Muscle of leg (tissue), 11 donors: Measurements from ENCODE around the gene GALNT3. TPM values are rescaled to one million over a fixed set of nuclear protein-coding genes. Genes with fewer than 3 reads are reported as not detected.
A peak's percentile ranks its signal among the peaks of the same experiment; 100 is the strongest.

ENCODE experiments used
- DNase-seq: peaks from one replicate; pipeline ENCODE4 v3.0.0; 2013
- H3K27ac ChIP-seq: one replicate; pipeline ENCODE4 v1.5.1; 2013; ENCODE audit warnings: mild to moderate bottlenecking, low read length, control low read depth
- H3K27me3 ChIP-seq: one replicate; pipeline ENCODE4 v1.6.1; 2013; ENCODE audit warnings: low read length; ENCODE audit not compliant: control insufficient read depth, insufficient read depth
- H3K36me3 ChIP-seq: one replicate; pipeline ENCODE4 v1.6.1; 2013; ENCODE audit warnings: low read length; ENCODE audit not compliant: control insufficient read depth, insufficient read depth
- H3K4me1 ChIP-seq: one replicate; pipeline ENCODE4 v1.6.1; 2013; ENCODE audit warnings: low read length; ENCODE audit not compliant: control insufficient read depth, insufficient read depth
- H3K4me3 ChIP-seq: one replicate; pipeline ENCODE4 v1.5.1; 2013; ENCODE audit warnings: low read length, control low read depth
- H3K9me3 ChIP-seq: replicated peaks from 2 replicates; pipeline ENCODE4 v1.6.1; 2013; ENCODE audit warnings: low read depth, low read length; ENCODE audit not compliant: control insufficient read depth
- WGBS: methylation state at CpG from one replicate; pipeline ENCODE4 v1.1.5; 2013; ENCODE audit warnings: missing lambda C conversion rate; ENCODE audit not compliant: insufficient coverage; 5-methylcytosine and 5-hydroxymethylcytosine counted together
- polyA plus RNA-seq, 8 donors: library from polyadenylated mRNA; unstranded; fragments of 120-200 nt; gene quantifications; one replicate each; pipeline versions ENCODE4 v1.2.1 to v1.2.3, GENCODE V29; 2013; ENCODE audit warnings: inconsistent platforms in 1 of 8, low replicate concordance in 1 of 8; ENCODE audit not compliant: insufficient read length in 8 of 8, insufficient read depth in 1 of 8
- total RNA-seq: library from RNA; stranded (reverse); fragments of 120-200 nt; gene quantifications from one replicate; pipeline ENCODE4 v1.2.4, GENCODE V29; 2013

Gene GALNT3
- total and polyA plus RNA-seq, 9 donors: 0.49 to 3.5 (median 0.92) TPM

DNA sequence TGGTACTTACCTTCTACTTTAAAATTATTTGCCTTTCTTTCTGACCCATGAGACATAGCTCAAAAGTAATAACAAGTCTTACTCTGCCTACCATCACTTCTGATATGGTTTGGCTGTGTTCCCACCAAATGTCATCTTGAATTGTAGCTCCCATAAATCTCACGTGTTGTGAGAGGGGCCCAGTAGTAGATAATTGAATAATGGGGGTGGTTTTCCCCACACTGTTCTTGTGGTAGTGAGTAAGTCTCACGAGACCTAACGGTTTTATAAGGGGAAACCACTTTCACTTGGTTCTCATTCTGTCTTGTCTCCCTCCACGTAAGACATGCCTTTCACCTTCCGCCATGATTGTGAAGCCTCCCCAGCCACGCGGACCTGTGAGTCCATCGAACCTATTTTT, 47.5 kb downstream of the GALNT3 start:
- Histone ChIP-seq H3K36me3 (no peaks in the 10 kb centered on the region), H3K4me3 (no peak overlapping the region), H3K4me1 (no peaks in the 10 kb centered on the region), H3K9me3 (no peaks in the 10 kb centered on the region), H3K27ac (no peak overlapping the region), H3K27me3 (no peaks in the 10 kb centered on the region)
- WGBS: 88% methylated on average over 4 of the region's 8 CpGs
- no peak for DNase-seq

DNA sequence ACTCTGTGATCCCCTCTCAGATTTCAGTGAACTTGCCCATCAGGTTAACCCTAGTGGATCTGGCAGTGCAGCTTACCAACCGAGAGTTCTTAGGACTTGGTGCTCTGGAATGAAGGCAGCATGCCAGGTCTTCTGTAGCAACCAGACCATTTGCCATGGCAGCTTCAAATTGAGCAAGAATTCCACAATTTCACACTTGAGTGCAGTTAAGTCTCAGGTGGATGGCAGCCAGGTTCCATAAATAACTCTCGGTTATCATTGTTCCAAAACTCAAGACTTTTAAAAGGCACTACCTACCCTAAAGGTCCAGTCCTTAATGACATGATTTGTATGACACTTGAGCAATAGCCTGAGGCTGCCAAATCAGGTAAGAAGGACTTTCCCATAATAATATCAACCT, 48.1 kb downstream of the GALNT3 start:
- DNase-seq: no peak
- no peaks in the 10 kb centered on the region for H3K9me3 ChIP-seq
- 58% methylated on average over 2 of the region's 2 CpGs for WGBS
- no peak overlapping the region for H3K4me3 ChIP-seq
- H3K4me1 ChIP-seq: no peaks in the 10 kb centered on the region
- H3K27ac ChIP-seq: no peak overlapping the region
- H3K27me3 ChIP-seq: no peaks in the 10 kb centered on the region
- H3K36me3 ChIP-seq: no peaks in the 10 kb centered on the region

- H3K9me3 ChIP-seq: no peaks in the 10 kb centered on the region
- no peaks in the 10 kb centered on the region for H3K4me1 ChIP-seq
- no peak overlapping the region for H3K4me3 ChIP-seq
- DNase-seq: no peak
- no peaks in the 10 kb centered on the region for H3K36me3 ChIP-seq
- H3K27ac ChIP-seq: no peak overlapping the region
- H3K27me3 ChIP-seq: no peaks in the 10 kb centered on the region
- WGBS: no CpG with 5 or more reads among the region's 2 CpGs
Observed at GRCh38 chr2:165743442-165743841, 50.6 kb downstream of the GALNT3 start.

- H3K27ac ChIP-seq: no peak overlapping the region
- H3K9me3 ChIP-seq: no peaks in the 10 kb centered on the region
- no peaks in the 10 kb centered on the region for H3K36me3 ChIP-seq
- no peaks in the 10 kb centered on the region for H3K4me1 ChIP-seq
- no peak for DNase-seq
- H3K4me3 ChIP-seq: no peak overlapping the region
- H3K27me3 ChIP-seq: no peaks in the 10 kb centered on the region
Observed at GRCh38 chr2:165725421-165725820, 68.6 kb downstream of the GALNT3 start.

DNA sequence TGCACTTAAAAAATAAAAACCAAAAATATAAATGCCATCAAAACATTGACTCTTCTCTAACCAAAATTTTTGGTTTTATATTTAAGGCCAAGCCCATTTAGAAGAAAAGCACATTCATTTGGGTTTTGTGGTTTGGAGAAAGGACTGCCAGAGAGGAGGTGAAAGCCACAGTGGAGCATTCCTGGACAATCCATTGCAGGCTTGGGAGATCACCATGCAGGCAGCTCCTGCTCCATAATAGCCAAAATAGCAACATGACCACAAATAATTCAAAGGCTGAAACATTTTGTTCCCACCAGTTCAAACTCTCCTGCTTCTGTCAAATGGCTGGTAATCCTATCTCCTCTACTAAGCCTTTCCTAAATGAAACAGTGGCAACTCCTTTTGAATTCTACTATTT, 73.5 kb downstream of the GALNT3 start:
- Histone ChIP-seq H3K4me3 (no peak overlapping the region), H3K27me3 (no peaks in the 10 kb centered on the region), H3K4me1 (no peaks in the 10 kb centered on the region), H3K36me3 (no peaks in the 10 kb centered on the region), H3K27ac (no peak overlapping the region), H3K9me3 (no peaks in the 10 kb centered on the region)
- no peak for DNase-seq

- H3K4me1 ChIP-seq: no peaks in the 10 kb centered on the region
- H3K9me3 ChIP-seq: no peaks in the 10 kb centered on the region
- no peak overlapping the region for H3K27ac ChIP-seq
- no peak overlapping the region for H3K4me3 ChIP-seq
- H3K27me3 ChIP-seq: no peaks in the 10 kb centered on the region
- no peaks in the 10 kb centered on the region for H3K36me3 ChIP-seq
- peak; percentile 25 for DNase-seq
- WGBS: 67% methylated on average over 1 of the region's 1 CpG
Observed at GRCh38 chr2:165718610-165719210, 75.3 kb downstream of the GALNT3 start.

DNA sequence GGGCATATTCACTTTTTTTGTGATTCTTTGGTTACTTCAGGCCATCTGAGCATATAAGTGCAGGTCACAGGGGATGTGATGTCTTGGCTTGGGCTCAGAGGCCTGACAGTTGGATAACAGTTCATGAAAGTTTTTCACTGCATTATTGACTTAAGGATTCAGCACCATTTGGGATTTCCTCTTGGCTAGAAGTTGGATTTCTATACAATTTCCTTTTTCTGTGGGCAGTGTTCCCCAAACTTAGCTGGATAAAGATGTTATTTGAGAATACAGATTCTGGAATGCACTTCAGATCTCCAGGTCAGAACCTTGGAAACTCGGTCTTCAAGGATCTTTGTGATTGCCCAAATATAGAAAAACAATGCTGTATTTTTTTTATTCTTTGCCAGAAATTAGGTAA, 78.0 kb downstream of the GALNT3 start:
- DNase-seq: peak; percentile 52
- no peak overlapping the region for H3K27ac ChIP-seq
- H3K4me1 ChIP-seq: no peaks in the 10 kb centered on the region
- no CpG with 5 or more reads among the region's 1 CpG for WGBS
- H3K36me3 ChIP-seq: no peaks in the 10 kb centered on the region
- H3K27me3 ChIP-seq: no peaks in the 10 kb centered on the region
- no peak overlapping the region for H3K4me3 ChIP-seq
- H3K9me3 ChIP-seq: no peaks in the 10 kb centered on the region

DNA sequence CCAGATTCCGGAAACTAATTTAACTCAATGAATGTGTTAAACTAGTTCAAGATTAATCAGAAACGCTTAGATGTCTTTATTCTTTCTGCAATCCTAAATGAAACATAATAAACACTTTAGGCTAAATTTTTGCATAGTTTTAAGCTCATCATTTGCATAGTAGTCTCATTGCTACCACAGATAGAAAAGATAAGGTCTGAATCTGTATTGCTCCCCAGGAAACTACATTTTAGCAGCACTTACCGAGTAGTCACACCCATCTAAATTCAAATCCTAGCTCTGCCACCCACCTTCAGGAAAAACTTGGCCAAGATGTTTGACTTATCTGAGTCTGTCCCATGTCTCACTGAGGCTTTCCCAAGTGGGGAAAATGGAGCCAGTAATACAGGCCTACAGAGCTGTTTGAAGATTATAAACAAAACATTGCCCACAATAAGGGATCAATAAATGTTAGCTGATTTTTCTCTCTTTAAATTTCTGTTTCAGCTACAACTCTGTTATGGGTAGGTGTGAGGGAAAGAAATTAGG, 87.0 kb downstream of the GALNT3 start:
- Histone ChIP-seq H3K27me3 (no peaks in the 10 kb centered on the region), H3K36me3 (no peaks in the 10 kb centered on the region), H3K4me3 (no peak overlapping the region), H3K9me3 (no peaks in the 10 kb centered on the region), H3K27ac (no peak overlapping the region), H3K4me1 (no peaks in the 10 kb centered on the region)
- no peak for DNase-seq
- 88% methylated on average over 1 of the region's 3 CpGs for WGBS

- Histone ChIP-seq H3K4me1 (peaks cover 2% of the 10 kb centered on the region), H3K36me3 (no peaks in the 10 kb centered on the region), H3K9me3 (no peaks in the 10 kb centered on the region), H3K27ac (no peak overlapping the region), H3K4me3 (no peak overlapping the region), H3K27me3 (no peaks in the 10 kb centered on the region)
- DNase-seq: no peak
- no CpG with 5 or more reads among the region's 6 CpGs for WGBS
Observed at GRCh38 chr2:165701147-165701546, 92.9 kb downstream of the GALNT3 start.

DNA sequence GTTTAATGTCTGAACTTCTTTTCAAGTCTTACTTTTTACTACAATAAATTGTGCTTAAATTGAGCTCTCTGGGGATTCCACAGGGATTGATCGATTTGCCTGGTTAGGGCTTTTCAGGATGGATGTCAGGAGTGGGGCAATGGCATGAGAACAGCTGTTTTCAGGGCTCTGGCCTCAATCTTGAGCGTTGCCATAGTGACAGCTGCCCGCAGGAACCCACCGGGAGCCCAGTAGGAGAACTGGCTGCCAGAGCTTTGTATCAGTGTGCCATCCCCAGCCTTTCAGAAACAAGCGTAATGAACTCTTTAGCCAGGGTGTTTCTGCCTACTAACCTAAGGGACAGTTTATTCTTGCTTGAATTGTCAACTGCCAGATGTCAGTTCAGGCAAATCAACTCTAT, 93.5 kb downstream of the GALNT3 start:
- H3K4me1 ChIP-seq: peaks cover 2% of the 10 kb centered on the region
- H3K27me3 ChIP-seq: no peaks in the 10 kb centered on the region
- no peak overlapping the region for H3K27ac ChIP-seq
- DNase-seq: peak; percentile 42
- 34% methylated on average over 4 of the region's 5 CpGs for WGBS
- no peaks in the 10 kb centered on the region for H3K36me3 ChIP-seq
- no peaks in the 10 kb centered on the region for H3K9me3 ChIP-seq
- no peak overlapping the region for H3K4me3 ChIP-seq

DNA sequence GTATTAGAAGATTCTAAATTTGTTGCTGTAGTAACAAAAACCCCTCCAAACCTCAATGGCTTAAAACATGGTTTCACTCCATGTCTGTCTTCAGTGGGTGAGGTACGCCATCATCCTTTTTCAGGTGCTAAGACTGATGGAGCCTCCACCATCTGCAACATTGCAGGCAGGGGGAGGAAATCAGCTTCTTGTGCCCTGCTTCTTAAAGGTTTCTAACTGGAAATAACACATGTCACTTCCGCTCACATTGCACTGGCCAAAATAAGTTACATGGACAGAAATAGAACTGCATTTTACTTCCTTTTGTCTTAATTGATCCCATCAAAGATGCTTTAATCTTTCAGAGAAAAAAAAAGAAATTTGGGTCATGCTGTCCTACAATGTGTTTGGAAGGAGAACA, 94.1 kb downstream of the GALNT3 start:
- Histone ChIP-seq H3K27ac (no peak overlapping the region), H3K9me3 (no peaks in the 10 kb centered on the region), H3K4me1 (peaks cover 2% of the 10 kb centered on the region), H3K27me3 (no peaks in the 10 kb centered on the region), H3K36me3 (no peaks in the 10 kb centered on the region), H3K4me3 (no peak overlapping the region)
- DNase-seq: no peak
- no CpG with 5 or more reads among the region's 2 CpGs for WGBS
